ENCODE measurements around the gene IGSF22. TPM values are rescaled to one million over a fixed set of nuclear protein-coding genes. Genes with fewer than 3 reads are reported as not detected.
A peak's percentile ranks its signal among the peaks of the same experiment; 100 is the strongest.

IGSF22 gene
- total RNA-seq, 1 donor from 2014 or later = 0.19 TPM

DNA sequence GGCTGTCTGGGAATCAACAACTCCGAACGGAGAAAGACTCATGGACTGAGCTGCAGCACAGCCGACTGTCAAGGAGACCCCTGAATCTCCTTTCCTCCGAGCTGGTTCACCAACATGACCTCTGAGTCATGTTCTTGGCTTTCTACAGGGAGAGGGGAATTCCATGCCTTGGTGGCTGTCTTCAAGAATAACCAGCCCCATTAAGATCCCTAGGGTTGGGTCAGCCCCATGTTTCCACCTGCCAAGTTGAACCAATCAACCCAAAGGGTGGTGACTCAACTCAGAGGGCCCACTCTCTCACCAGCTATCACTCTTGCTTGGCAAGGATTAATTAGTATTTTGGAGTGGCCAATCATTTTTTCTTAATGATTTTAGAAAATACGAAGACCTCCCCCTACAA is 28.3 kb upstream of the IGSF22 start:
- DNase-seq (ENCODE audit: low read depth, low spot score) = no peak
- H3K9me3 Mint-ChIP-seq = no peaks in the 10 kb centered on the region
- no peak overlapping the region for H3K4me3 Mint-ChIP-seq
- H3K27ac Mint-ChIP-seq (ENCODE audit: unreplicated experiment) = no peak overlapping the region
- peaks cover 32% of the 10 kb centered on the region for H3K4me1 Mint-ChIP-seq
- TF ChIP-seq, protein P1, sequence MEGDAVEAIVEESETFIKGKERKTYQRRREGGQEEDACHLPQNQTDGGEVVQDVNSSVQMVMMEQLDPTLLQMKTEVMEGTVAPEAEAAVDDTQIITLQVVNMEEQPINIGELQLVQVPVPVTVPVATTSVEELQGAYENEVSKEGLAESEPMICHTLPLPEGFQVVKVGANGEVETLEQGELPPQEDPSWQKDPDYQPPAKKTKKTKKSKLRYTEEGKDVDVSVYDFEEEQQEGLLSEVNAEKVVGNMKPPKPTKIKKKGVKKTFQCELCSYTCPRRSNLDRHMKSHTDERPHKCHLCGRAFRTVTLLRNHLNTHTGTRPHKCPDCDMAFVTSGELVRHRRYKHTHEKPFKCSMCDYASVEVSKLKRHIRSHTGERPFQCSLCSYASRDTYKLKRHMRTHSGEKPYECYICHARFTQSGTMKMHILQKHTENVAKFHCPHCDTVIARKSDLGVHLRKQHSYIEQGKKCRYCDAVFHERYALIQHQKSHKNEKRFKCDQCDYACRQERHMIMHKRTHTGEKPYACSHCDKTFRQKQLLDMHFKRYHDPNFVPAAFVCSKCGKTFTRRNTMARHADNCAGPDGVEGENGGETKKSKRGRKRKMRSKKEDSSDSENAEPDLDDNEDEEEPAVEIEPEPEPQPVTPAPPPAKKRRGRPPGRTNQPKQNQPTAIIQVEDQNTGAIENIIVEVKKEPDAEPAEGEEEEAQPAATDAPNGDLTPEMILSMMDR (conservative IDR thresholded peaks at IDR 0.05) = no peak
- no peaks in the 10 kb centered on the region for H3K27me3 Mint-ChIP-seq (ENCODE audit: low read depth)
- H3K36me3 Mint-ChIP-seq (ENCODE audit: low read depth) = no peaks in the 10 kb centered on the region

DNA sequence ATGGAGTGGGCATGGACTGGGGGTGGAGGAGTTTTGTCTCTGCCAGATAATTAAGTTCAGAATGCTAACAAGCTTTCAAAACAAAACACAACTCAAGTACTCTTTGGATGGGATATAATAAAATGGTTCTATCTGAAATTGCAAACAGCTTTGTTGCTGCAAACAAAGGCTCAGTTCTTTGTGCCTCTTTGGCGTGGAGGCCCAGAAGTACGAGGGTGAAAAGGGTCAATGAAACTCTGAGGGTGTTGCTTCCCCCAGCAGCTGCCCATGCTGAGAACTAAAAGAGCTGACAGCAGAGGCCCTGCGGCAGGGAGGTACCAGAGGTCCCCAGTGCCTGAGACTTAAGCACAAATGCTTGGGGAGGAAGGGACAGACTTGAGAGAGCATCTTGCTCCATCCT is 26.5 kb upstream of the IGSF22 start:
- no peak for DNase-seq (ENCODE audit: low read depth, low spot score)
- Mint-ChIP-seq H3K4me1 (peaks cover 32% of the 10 kb centered on the region), H3K36me3 (ENCODE audit: low read depth) (no peaks in the 10 kb centered on the region), H3K9me3 (no peaks in the 10 kb centered on the region), H3K4me3 (peak overlapping the region; percentile 4), H3K27ac (ENCODE audit: unreplicated experiment) (peak overlapping the region; percentile 24), H3K27me3 (ENCODE audit: low read depth) (no peaks in the 10 kb centered on the region)
- TF ChIP-seq, protein P1 (conservative IDR thresholded peaks at IDR 0.05) = no peak

DNA sequence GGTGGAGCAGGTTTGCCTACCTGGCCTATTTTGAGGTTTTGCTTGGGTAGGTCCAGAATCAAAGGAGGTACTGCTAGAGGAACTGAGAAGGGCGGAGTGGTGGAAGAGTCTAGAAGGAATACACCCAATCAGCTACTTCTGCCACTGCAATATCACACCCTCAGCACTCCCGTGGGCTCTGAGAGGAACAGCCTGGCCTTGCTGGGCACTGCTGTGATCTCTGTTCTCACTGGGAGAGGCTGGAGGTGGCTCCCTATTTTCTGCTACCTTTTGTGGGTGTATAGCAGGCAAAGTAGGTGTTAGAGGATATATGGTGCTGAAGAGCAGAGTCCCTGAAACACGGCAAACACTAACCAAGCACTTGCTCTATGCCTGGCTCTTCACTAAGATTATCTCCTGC is 25.0 kb upstream of the IGSF22 start:
- no peak overlapping the region for H3K4me3 Mint-ChIP-seq
- DNase-seq (ENCODE audit: low read depth, low spot score) = no peak
- TF ChIP-seq, protein P1 (conservative IDR thresholded peaks at IDR 0.05) = no peak
- no peaks in the 10 kb centered on the region for H3K9me3 Mint-ChIP-seq
- peaks cover 32% of the 10 kb centered on the region for H3K4me1 Mint-ChIP-seq
- no peaks in the 10 kb centered on the region for H3K27me3 Mint-ChIP-seq (ENCODE audit: low read depth)
- no peak overlapping the region for H3K27ac Mint-ChIP-seq (ENCODE audit: unreplicated experiment)
- H3K36me3 Mint-ChIP-seq (ENCODE audit: low read depth) = no peaks in the 10 kb centered on the region

DNA sequence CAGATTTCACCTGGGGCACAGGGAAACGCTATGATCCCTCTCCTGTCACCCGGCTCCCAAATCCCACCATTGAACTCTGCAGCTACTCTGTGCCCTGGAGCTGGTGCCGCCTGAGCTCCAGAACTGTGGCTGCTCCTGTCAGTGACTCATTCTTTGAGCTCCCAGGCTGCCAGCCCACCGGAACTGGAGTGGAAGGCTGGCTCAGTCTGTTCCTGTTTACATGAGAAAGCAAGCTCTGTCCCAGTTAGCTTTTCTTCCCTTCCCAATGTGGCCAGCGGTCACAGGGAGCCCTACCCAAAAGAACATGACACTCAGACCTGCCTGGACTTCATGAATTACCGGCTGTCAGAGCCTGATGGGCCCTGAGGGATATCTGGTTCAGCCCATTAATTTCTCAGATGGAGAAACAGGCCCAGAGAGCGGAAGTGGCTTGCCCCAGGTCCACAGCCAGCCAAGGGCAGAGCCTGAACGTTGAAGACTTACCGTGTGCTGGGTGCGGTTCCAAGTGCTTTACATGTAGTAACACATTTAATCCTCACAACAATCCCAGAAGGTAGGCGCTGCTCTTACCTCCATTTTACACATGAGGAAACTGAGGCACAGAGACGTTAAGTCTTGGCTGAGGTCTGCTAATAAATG is 23.8 kb upstream of the IGSF22 start:
- H3K27ac Mint-ChIP-seq (ENCODE audit: unreplicated experiment) = peak overlapping the region; percentile 46
- H3K27me3 Mint-ChIP-seq (ENCODE audit: low read depth) = no peaks in the 10 kb centered on the region
- H3K4me1 Mint-ChIP-seq = peaks cover 32% of the 10 kb centered on the region
- no peak for DNase-seq (ENCODE audit: low read depth, low spot score)
- TF ChIP-seq, protein P1 (conservative IDR thresholded peaks at IDR 0.05) = no peak
- no peaks in the 10 kb centered on the region for H3K9me3 Mint-ChIP-seq
- no peak overlapping the region for H3K4me3 Mint-ChIP-seq
- no peaks in the 10 kb centered on the region for H3K36me3 Mint-ChIP-seq (ENCODE audit: low read depth)

DNA sequence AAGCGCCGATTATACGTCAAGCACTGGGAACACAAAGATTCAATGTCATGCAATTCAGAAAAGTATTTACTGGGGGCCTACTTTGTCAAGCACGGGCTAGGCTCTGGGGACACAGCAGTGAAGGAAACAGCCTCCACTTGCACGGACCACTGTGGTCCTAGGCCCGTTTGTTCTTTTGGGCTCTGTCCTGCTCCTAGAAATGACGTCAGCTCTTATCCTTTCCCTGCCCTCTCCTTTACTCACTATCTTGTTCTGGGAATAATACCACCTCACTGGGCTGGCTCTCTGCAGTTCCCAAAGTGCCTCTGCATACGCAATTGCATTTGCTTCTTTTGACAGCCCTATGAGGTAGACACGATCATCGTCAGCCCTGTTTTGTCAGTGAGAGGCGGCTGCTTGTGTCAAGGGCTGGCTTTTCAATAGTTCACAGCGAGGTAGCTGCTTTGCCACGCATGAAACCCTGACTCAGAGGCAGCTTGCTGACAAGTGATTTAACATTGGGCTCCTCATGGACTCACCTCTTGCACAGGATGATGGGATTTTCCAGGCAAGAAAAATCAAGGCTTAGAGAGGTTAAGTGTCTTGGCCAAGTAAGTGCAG is 22.9 kb upstream of the IGSF22 start:
- Mint-ChIP-seq H3K27ac (ENCODE audit: unreplicated experiment) (no peak overlapping the region), H3K36me3 (ENCODE audit: low read depth) (no peaks in the 10 kb centered on the region), H3K4me1 (peaks cover 32% of the 10 kb centered on the region), H3K4me3 (no peak overlapping the region), H3K27me3 (ENCODE audit: low read depth) (no peaks in the 10 kb centered on the region), H3K9me3 (no peaks in the 10 kb centered on the region)
- DNase-seq (ENCODE audit: low read depth, low spot score) = no peak
- TF ChIP-seq, protein P1 (conservative IDR thresholded peaks at IDR 0.05) = no peak
